Endothelial cell (in vitro differentiated cells): ENCODE measurements around the gene GNAT1. TPM values are rescaled to one million over a fixed set of nuclear protein-coding genes. Genes with fewer than 3 reads are reported as not detected.
A peak's percentile ranks its signal among the peaks of the same experiment; 100 is the strongest.

ENCODE experiments used
- DNase-seq: peaks from one replicate; pipeline ENCODE4 v3.0.0; 2021; ENCODE audit warnings: low spot score
- H3K27ac Mint-ChIP-seq: one replicate; pipeline ENCODE4 v1.8.0; 2021; ENCODE audit warnings: mixed read lengths, inconsistent platforms; ENCODE audit not compliant: unreplicated experiment
- H3K27me3 Mint-ChIP-seq: one replicate; pipeline ENCODE4 v1.8.0; 2021; ENCODE audit warnings: mild to moderate bottlenecking, moderate library complexity, mixed read lengths, inconsistent platforms; ENCODE audit not compliant: unreplicated experiment
- H3K36me3 Mint-ChIP-seq: one replicate; pipeline ENCODE4 v1.8.0; 2021; ENCODE audit warnings: mild to moderate bottlenecking, low read depth, mixed read lengths, inconsistent platforms; ENCODE audit not compliant: unreplicated experiment
- H3K4me1 Mint-ChIP-seq: one replicate; pipeline ENCODE4 v1.8.0; 2021; ENCODE audit warnings: mild to moderate bottlenecking, mixed read lengths, inconsistent platforms; ENCODE audit not compliant: unreplicated experiment
- H3K4me3 Mint-ChIP-seq: one replicate; pipeline ENCODE4 v1.8.0; 2021; ENCODE audit warnings: mild to moderate bottlenecking, mixed read lengths, inconsistent platforms; ENCODE audit not compliant: unreplicated experiment
- H3K9me3 Mint-ChIP-seq: one replicate; pipeline ENCODE4 v1.8.0; 2021; ENCODE audit warnings: mixed read lengths, inconsistent platforms; ENCODE audit not compliant: unreplicated experiment
- total RNA-seq: library from RNA; stranded (reverse); fragmentation: NEBNext Ultra II Directional; extraction: Animal tissue kit (Norgen Biotek cat#: 25700); gene quantifications from one replicate; pipeline ENCODE4 v1.2.1, GENCODE V29; 2021; ENCODE audit not compliant: unreplicated experiment
- TF ChIP-seq, protein P1 (sequence below): fragments of 200-600 bp; sonication (generic); IDR thresholded peaks from one replicate; pipeline ENCODE4 v1.5.0; 2021; ENCODE audit warnings: antibody characterized with exemption; ENCODE audit not compliant: unreplicated experiment

GNAT1 gene
- total RNA-seq, 1 donor from 2014 or later: 0.59 TPM

DNA sequence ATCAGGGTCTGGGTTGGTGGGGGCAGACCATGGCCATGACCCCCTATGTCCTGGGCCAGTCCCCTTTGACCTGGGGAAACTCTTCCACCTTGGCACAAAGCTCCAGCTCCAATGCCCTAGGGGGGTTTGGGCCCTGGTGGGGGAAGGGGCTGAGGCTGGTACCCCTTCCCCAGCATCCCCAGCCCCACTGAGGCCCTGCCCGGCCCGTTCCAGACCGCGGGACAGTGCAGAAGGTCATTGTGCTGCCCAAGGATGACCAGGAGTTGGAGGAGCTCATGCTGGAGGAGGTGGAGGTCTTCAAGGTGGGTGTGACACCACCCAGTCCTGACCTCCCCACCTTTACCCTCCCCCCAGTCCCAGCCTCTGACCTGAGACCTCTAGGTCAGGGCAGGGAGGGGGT, 6.2 kb upstream of the GNAT1 start:
- no peak overlapping the region for H3K27ac Mint-ChIP-seq
- H3K4me3 Mint-ChIP-seq: no peak overlapping the region
- no peaks in the 10 kb centered on the region for H3K4me1 Mint-ChIP-seq
- peaks cover 10% of the 10 kb centered on the region for H3K36me3 Mint-ChIP-seq
- H3K27me3 Mint-ChIP-seq: peaks cover 1% of the 10 kb centered on the region
- DNase-seq: no peak
- TF ChIP-seq, protein P1, sequence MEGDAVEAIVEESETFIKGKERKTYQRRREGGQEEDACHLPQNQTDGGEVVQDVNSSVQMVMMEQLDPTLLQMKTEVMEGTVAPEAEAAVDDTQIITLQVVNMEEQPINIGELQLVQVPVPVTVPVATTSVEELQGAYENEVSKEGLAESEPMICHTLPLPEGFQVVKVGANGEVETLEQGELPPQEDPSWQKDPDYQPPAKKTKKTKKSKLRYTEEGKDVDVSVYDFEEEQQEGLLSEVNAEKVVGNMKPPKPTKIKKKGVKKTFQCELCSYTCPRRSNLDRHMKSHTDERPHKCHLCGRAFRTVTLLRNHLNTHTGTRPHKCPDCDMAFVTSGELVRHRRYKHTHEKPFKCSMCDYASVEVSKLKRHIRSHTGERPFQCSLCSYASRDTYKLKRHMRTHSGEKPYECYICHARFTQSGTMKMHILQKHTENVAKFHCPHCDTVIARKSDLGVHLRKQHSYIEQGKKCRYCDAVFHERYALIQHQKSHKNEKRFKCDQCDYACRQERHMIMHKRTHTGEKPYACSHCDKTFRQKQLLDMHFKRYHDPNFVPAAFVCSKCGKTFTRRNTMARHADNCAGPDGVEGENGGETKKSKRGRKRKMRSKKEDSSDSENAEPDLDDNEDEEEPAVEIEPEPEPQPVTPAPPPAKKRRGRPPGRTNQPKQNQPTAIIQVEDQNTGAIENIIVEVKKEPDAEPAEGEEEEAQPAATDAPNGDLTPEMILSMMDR: no peak
- H3K9me3 Mint-ChIP-seq: no peaks in the 10 kb centered on the region

DNA sequence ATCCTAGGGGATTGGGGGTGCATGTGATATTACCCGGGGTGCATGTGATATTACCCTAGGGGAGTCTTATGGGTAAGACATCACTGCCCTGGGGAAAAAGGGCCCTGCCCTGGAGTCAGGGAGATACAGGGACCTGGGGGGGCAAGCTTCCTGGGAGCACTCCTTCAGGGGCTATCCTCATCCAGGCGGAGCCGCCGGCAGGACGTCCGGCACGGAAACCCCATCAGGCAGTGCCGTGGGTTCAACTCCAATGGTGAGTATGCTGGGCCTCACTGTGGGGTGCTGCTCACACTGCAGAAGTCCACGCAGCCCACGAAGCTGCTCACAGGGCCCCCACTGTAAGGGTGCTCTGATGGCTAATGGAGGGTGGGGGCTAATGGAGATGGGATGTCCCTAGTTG, 5.3 kb upstream of the GNAT1 start:
- DNase-seq: no peak
- Mint-ChIP-seq H3K4me3 (no peak overlapping the region), H3K4me1 (no peaks in the 10 kb centered on the region), H3K36me3 (peaks cover 7% of the 10 kb centered on the region), H3K9me3 (no peaks in the 10 kb centered on the region), H3K27me3 (peaks cover 1% of the 10 kb centered on the region), H3K27ac (no peak overlapping the region)
- TF ChIP-seq, protein P1: no peak

DNA sequence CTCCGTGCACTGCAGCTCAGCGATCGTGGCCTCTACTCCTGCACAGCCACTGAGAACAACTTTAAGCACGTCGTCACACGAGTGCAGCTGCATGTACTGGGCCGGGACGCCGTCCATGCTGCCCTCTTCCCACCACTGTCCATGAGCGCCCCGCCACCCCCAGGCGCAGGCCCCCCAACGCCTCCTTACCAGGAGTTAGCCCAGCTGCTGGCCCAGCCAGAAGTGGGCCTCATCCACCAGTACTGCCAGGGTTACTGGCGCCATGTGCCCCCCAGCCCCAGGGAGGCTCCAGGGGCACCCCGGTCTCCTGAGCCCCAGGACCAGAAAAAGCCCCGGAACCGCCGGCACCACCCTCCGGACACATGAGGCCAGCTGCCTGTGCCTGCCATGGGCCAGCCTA, 3.7 kb upstream of the GNAT1 start:
- Mint-ChIP-seq H3K27ac (no peak overlapping the region), H3K36me3 (no peaks in the 10 kb centered on the region), H3K4me1 (no peaks in the 10 kb centered on the region), H3K9me3 (no peaks in the 10 kb centered on the region), H3K4me3 (no peak overlapping the region), H3K27me3 (peaks cover 1% of the 10 kb centered on the region)
- no peak for DNase-seq
- TF ChIP-seq, protein P1: no peak

DNA sequence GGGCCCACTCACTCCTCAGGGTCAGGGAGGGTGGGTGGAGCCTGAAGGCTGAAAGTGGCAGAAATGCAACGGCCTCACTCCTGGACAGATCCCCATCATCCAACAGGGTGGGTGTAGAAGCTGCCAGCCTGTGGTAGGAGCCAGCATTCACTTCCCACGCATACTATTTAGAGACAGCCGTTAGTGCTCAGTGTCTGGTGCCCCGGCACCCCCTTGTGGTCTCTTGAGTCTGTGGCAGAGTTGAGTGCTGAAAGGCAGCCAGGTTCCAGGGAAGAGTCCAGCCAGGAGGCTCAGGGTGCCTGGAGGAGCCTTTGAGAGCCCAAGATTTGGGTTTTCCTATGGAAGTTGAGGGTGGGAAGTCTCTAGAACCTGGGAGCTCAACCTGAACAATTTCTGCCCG, 2.1 kb upstream of the GNAT1 start:
- no peaks in the 10 kb centered on the region for H3K9me3 Mint-ChIP-seq
- H3K36me3 Mint-ChIP-seq: no peaks in the 10 kb centered on the region
- no peaks in the 10 kb centered on the region for H3K4me1 Mint-ChIP-seq
- no peak overlapping the region for H3K27ac Mint-ChIP-seq
- no peak overlapping the region for H3K4me3 Mint-ChIP-seq
- DNase-seq: peak; percentile 76
- TF ChIP-seq, protein P1: peak; percentile 49
- peaks cover 1% of the 10 kb centered on the region for H3K27me3 Mint-ChIP-seq

DNA sequence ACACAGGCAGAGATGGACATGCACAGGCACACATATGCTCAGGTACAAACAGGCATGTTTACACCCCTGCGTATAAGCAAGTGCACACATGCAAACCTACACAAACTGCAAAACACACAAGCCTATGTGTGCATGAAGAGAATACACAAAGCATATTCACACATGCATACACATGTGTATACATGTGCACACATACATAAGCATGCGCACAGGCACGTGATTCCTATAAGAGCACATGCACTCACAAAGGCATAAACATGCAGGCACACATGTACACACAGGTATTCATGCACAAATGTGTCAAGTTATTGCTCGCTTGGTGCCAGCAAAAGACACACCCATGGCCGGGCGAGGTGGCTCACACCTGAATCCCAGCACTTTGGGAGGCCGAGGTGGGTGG, 1.4 kb upstream of the GNAT1 start:
- TF ChIP-seq, protein P1: no peak
- Mint-ChIP-seq H3K27ac (no peak overlapping the region), H3K4me3 (no peak overlapping the region), H3K4me1 (no peaks in the 10 kb centered on the region), H3K36me3 (no peaks in the 10 kb centered on the region), H3K9me3 (no peaks in the 10 kb centered on the region), H3K27me3 (peaks cover 4% of the 10 kb centered on the region)
- no peak for DNase-seq
